Measurements from ENCODE around the gene CDKN3. TPM values are rescaled to one million over a fixed set of nuclear protein-coding genes. Genes with fewer than 3 reads are reported as not detected.

CDKN3 gene
- total RNA-seq, 1 donor from 2014 or later, result 2.4 TPM

GRCh38 chr14:54356172-54356571 is 40.6 kb upstream of the CDKN3 start:
- Mint-ChIP-seq H3K27ac (ENCODE audit: unreplicated experiment) (no peak overlapping the region), H3K36me3 (ENCODE audit: low read depth, unreplicated experiment) (no peaks in the 10 kb centered on the region), H3K9me3 (ENCODE audit: unreplicated experiment) (peaks cover 6% of the 10 kb centered on the region), H3K4me3 (ENCODE audit: unreplicated experiment) (peak overlapping the region; percentile 63), H3K27me3 (ENCODE audit: low read depth, unreplicated experiment) (no peaks in the 10 kb centered on the region), H3K4me1 (ENCODE audit: low read depth, unreplicated experiment) (peaks cover 4% of the 10 kb centered on the region)
- FAIRE-seq (no peak), DNase-seq (ENCODE audit: low read depth) (peak; percentile 21)
- no peaks in the 10 kb centered on the region for H4K20me1 ChIP-seq (ENCODE audit: insufficient read depth, low read length)
- H3K4me2 ChIP-seq (ENCODE audit: low read length), result no peak overlapping the region
- no peak overlapping the region for H3K4me3 ChIP-seq (ENCODE audit: insufficient read depth, low read depth, low read length)
- no peak overlapping the region for H3K27ac ChIP-seq (ENCODE audit: low read depth, low read length)
- H3K9ac ChIP-seq (ENCODE audit: low read length), result no peak overlapping the region
- no peaks in the 10 kb centered on the region for H3K79me2 ChIP-seq (ENCODE audit: insufficient read depth, low read length)
- H3K9me3 ChIP-seq (ENCODE audit: insufficient read depth, low read depth, low read length), result no peaks in the 10 kb centered on the region
- H3K36me3 ChIP-seq (ENCODE audit: insufficient read depth, low read length), result no peaks in the 10 kb centered on the region
- H3K27me3 ChIP-seq (ENCODE audit: insufficient read depth, low read length), result no peaks in the 10 kb centered on the region
- H3K4me1 ChIP-seq (ENCODE audit: insufficient read depth, low read length), result no peaks in the 10 kb centered on the region
- H2AFZ ChIP-seq (ENCODE audit: low read depth, low read length), result no peak overlapping the region
- TF ChIP-seq CTCF (IDR thresholded peaks at IDR 0.05; ENCODE audit: insufficient read depth, low read depth, low read length), result no peak
- no peak for TF ChIP-seq EZH2 (IDR thresholded peaks at IDR 0.05; ENCODE audit: insufficient read depth, low read length)

GRCh38 chr14:54360667-54361066 is 36.1 kb upstream of the CDKN3 start:
- H3K9me3 ChIP-seq (ENCODE audit: insufficient read depth, low read depth, low read length), result no peaks in the 10 kb centered on the region
- H3K4me1 ChIP-seq (ENCODE audit: insufficient read depth, low read length), result peaks cover 9% of the 10 kb centered on the region
- H3K27me3 Mint-ChIP-seq (ENCODE audit: low read depth, unreplicated experiment), result no peaks in the 10 kb centered on the region
- H3K4me1 Mint-ChIP-seq (ENCODE audit: low read depth, unreplicated experiment), result peaks cover 8% of the 10 kb centered on the region
- DNase-seq (ENCODE audit: low read depth) (no peak), FAIRE-seq (no peak)
- no peaks in the 10 kb centered on the region for H3K36me3 Mint-ChIP-seq (ENCODE audit: low read depth, unreplicated experiment)
- no peaks in the 10 kb centered on the region for H3K79me2 ChIP-seq (ENCODE audit: insufficient read depth, low read length)
- H3K36me3 ChIP-seq (ENCODE audit: insufficient read depth, low read length), result no peaks in the 10 kb centered on the region
- no peak overlapping the region for H3K27ac Mint-ChIP-seq (ENCODE audit: unreplicated experiment)
- no peak overlapping the region for H3K9ac ChIP-seq (ENCODE audit: low read length)
- H3K27ac ChIP-seq (ENCODE audit: low read depth, low read length), result no peak overlapping the region
- H3K4me2 ChIP-seq (ENCODE audit: low read length), result no peak overlapping the region
- no peaks in the 10 kb centered on the region for H4K20me1 ChIP-seq (ENCODE audit: insufficient read depth, low read length)
- H3K4me3 Mint-ChIP-seq (ENCODE audit: unreplicated experiment), result no peak overlapping the region
- no peaks in the 10 kb centered on the region for H3K9me3 Mint-ChIP-seq (ENCODE audit: unreplicated experiment)
- no peak overlapping the region for H3K4me3 ChIP-seq (ENCODE audit: insufficient read depth, low read depth, low read length)
- TF ChIP-seq EZH2 (IDR thresholded peaks at IDR 0.05; ENCODE audit: insufficient read depth, low read length) (no peak), CTCF (IDR thresholded peaks at IDR 0.05; ENCODE audit: insufficient read depth, low read depth, low read length) (no peak)
- no peak overlapping the region for H2AFZ ChIP-seq (ENCODE audit: low read depth, low read length)
- H3K27me3 ChIP-seq (ENCODE audit: insufficient read depth, low read length), result no peaks in the 10 kb centered on the region

- Mint-ChIP-seq H3K4me1 (ENCODE audit: low read depth, unreplicated experiment) (peaks cover 6% of the 10 kb centered on the region), H3K9me3 (ENCODE audit: unreplicated experiment) (no peaks in the 10 kb centered on the region), H3K4me3 (ENCODE audit: unreplicated experiment) (no peak overlapping the region), H3K27ac (ENCODE audit: unreplicated experiment) (no peak overlapping the region), H3K27me3 (ENCODE audit: low read depth, unreplicated experiment) (no peaks in the 10 kb centered on the region), H3K36me3 (ENCODE audit: low read depth, unreplicated experiment) (no peaks in the 10 kb centered on the region)
- no peaks in the 10 kb centered on the region for H3K79me2 ChIP-seq (ENCODE audit: insufficient read depth, low read length)
- no peaks in the 10 kb centered on the region for H3K36me3 ChIP-seq (ENCODE audit: insufficient read depth, low read length)
- H3K4me1 ChIP-seq (ENCODE audit: insufficient read depth, low read length), result peaks cover 9% of the 10 kb centered on the region
- H2AFZ ChIP-seq (ENCODE audit: low read depth, low read length), result no peak overlapping the region
- no peak for FAIRE-seq
- no peak overlapping the region for H3K27ac ChIP-seq (ENCODE audit: low read depth, low read length)
- no peaks in the 10 kb centered on the region for H3K9me3 ChIP-seq (ENCODE audit: insufficient read depth, low read depth, low read length)
- no peak overlapping the region for H3K9ac ChIP-seq (ENCODE audit: low read length)
- no peak for DNase-seq (ENCODE audit: low read depth)
- H3K4me2 ChIP-seq (ENCODE audit: low read length), result no peak overlapping the region
- TF ChIP-seq CTCF (IDR thresholded peaks at IDR 0.05; ENCODE audit: insufficient read depth, low read depth, low read length) (no peak), EZH2 (IDR thresholded peaks at IDR 0.05; ENCODE audit: insufficient read depth, low read length) (no peak)
- H4K20me1 ChIP-seq (ENCODE audit: insufficient read depth, low read length), result no peaks in the 10 kb centered on the region
- no peak overlapping the region for H3K4me3 ChIP-seq (ENCODE audit: insufficient read depth, low read depth, low read length)
- H3K27me3 ChIP-seq (ENCODE audit: insufficient read depth, low read length), result no peaks in the 10 kb centered on the region
These were observed 34.7 kb upstream of the CDKN3 start for GRCh38 chr14:54362089-54362504.
